Measurements from ENCODE around the gene DEPP1.

DNA sequence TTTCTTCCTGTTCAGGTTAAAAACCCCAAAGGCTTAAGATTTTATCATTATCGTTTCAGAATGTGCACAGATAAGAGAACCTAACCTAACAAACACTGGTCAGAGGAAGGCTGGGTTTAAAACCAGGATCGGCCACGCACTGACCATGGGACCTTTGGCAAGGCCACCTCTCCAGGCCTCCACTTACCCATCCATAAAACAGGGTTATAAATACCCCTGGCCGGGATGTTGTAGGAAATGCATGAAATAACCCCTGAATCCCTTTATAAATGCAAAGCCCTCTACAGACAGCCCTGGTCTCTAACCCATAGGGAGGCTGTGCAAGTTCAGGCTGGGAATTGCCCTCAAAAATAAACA, 418 bp downstream of the DEPP1 start:
- TF ChIP-seq, protein P1, sequence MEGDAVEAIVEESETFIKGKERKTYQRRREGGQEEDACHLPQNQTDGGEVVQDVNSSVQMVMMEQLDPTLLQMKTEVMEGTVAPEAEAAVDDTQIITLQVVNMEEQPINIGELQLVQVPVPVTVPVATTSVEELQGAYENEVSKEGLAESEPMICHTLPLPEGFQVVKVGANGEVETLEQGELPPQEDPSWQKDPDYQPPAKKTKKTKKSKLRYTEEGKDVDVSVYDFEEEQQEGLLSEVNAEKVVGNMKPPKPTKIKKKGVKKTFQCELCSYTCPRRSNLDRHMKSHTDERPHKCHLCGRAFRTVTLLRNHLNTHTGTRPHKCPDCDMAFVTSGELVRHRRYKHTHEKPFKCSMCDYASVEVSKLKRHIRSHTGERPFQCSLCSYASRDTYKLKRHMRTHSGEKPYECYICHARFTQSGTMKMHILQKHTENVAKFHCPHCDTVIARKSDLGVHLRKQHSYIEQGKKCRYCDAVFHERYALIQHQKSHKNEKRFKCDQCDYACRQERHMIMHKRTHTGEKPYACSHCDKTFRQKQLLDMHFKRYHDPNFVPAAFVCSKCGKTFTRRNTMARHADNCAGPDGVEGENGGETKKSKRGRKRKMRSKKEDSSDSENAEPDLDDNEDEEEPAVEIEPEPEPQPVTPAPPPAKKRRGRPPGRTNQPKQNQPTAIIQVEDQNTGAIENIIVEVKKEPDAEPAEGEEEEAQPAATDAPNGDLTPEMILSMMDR (IDR thresholded peaks at IDR 0.05; ENCODE audit: insufficient read depth, low read length, poor library complexity, severe bottlenecking) = no peak
- no peak for TF ChIP-seq EZH2phosphoT487 (conservative IDR thresholded peaks at IDR 0.05; ENCODE audit: low read length)

Measured in SU-DHL-6 (cell line).